Skin epidermis (tissue), 12 donors: Measurements from ENCODE around the gene AURKA.
"Not testable (repeated sequence)": the region's sequence is repeated elsewhere in the genome, so short reads cannot be mapped to it uniquely, and the experiment has no call there.

ENCODE experiments used
- H3K27ac ChIP-seq, 21 experiments: fragments of 200-600 bp; sonication (generic) in 11 of 21; one replicate each; pipeline ENCODE4 v1.5.0; 2020; ENCODE audit warnings: mild to moderate bottlenecking in 3 of 21, inconsistent platforms in 2 of 21, moderate library complexity in 2 of 21
- H3K4me3 ChIP-seq, 7 experiments: fragments of 200-600 bp; sonication (generic) in 2 of 7; one replicate each; pipeline ENCODE4 v1.5.0; 2020; ENCODE audit warnings: inconsistent platforms in 2 of 7, mild to moderate bottlenecking in 2 of 7, moderate library complexity in 1 of 7

The AURKA gene

DNA sequence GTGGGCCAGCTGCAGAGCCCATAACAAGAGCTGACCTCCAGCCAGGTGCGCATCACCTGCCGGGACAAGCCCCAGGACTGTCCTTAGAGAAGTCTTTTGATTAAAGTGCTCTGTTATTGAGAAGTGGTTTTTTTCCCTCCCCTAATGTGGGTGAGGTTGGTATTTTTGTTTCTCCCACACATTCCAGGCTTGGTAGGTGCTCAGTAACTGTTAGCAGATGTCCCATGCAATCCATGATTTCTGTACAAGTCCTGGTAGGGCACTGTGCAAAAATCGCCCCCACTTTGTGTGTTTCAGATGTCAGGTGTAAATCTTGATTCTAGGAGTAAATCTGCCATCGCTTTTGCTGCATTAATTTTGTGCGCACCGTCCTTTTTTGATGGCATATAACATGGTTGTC is 28.5 kb downstream of the AURKA start:
- no peak overlapping the region for H3K27ac ChIP-seq

DNA sequence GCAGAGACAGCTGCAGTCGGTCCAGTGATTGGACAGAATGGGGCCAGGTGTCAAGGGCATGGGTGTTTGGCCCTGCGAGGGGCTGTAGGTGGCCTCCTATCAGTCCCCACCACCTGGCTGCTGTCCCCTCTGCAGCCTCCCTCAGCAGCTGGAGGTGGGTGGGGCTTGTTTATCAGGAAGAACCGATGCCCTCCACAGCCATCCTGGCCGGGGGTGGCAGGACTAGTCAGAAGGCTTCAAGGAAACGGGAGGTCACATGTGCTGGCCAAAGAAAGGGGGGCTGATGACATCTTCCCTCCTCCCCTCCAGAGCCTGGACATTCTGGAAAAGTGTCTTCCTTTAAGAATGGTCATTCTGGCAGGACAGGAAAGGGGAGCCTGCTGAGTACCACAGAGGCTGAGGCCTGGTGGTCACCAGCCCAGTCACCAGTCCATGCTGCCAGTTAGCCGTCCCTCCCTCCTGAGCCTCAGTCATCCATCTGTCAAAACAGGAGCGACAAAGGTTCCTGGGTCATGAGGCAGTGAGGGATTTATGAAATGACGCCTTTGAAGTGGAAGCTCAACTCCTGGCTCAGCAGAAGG is 29.1 kb downstream of the AURKA start:
- Histone ChIP-seq H3K27ac (peak overlapping the region in 1 of 21 experiments; percentile 10), H3K4me3 (no peak overlapping the region)

More for the DNA sequence above, 28.5 kb downstream of the AURKA start:
- no peak overlapping the region for H3K4me3 ChIP-seq

DNA sequence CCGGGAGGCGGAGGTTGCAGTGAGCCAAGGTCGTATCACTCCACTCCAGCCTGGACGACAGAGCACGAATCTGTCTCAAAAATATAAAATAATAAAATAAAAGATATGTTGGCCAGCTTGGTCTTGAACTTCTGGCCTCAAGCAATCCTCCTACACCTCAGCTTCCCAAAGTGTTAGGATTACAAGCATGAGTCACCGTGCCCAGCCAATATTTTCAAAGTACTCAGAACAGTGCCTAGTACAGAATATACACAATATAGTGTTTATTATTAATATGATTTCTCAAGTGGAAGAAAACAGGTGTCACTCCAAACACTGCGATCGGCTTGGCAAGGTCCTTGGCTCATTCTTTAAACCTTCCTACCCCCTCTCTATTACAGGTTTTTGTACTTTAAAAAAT is 30.1 kb downstream of the AURKA start:
- no peak overlapping the region for H3K27ac ChIP-seq

DNA sequence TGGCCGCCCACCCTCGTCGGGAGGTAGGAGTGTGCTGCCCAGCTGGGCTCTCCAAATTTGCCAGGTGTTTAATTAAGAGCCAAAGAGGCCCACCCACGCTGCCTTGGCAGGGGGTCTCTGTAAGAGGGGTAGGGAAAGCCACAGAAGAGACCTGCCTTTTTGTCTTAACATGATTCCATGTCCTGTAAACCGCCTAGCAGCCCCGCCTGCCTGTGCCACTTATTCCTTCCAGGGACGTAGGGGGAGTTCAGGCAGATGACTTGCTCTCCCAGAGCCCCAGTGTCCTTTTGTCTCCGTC is 31.2 kb downstream of the AURKA start:
- Histone ChIP-seq H3K4me3 (no peak overlapping the region), H3K27ac (peak overlapping the region in 5 of 21 experiments; percentile 32 to 90 (median 87))

More for the DNA sequence above, 30.1 kb downstream of the AURKA start:
- no peak overlapping the region for H3K4me3 ChIP-seq

DNA sequence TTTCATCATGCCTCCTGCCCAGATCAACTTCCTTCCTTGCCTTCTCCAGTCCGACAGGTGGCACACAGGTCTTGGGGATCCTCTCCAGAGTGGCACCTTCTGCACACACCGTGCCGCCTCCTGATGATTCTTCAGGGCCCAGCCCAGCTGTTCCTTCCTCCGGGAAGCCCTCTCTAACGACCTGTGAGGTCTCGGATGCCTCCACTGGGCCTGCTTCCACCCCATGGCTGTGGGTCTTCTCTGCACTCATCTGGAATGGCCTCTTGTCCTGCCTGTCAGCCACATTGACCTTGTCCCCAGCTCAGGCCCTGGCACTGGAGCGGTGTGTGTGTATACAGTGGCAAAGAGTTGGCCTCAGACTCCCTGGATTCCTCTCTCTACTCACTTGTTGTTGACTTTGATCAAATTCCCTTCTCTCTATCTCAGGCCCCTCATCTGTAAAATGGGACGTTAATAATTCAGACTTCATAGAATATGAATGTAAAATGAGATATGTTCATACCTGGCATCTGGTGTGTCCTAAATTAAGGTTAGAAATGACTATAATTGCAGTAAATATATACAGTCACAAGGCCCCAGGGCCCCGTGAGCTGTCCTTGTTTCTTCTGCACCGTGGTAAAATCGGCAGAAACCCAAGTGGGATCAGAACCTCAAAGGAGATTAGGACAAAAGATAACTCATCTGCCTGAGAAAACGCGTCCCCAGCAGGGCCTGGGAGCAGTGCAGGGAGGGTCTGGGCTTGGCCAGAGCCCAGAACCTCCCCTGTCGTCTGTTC is 31.7 kb downstream of the AURKA start:
- H3K27ac ChIP-seq: peak overlapping the region in 17 of 21 experiments; percentile 70 to 94 (median 84)
- H3K4me3 ChIP-seq: peak overlapping the region; percentile 75 to 96 (median 88)

DNA sequence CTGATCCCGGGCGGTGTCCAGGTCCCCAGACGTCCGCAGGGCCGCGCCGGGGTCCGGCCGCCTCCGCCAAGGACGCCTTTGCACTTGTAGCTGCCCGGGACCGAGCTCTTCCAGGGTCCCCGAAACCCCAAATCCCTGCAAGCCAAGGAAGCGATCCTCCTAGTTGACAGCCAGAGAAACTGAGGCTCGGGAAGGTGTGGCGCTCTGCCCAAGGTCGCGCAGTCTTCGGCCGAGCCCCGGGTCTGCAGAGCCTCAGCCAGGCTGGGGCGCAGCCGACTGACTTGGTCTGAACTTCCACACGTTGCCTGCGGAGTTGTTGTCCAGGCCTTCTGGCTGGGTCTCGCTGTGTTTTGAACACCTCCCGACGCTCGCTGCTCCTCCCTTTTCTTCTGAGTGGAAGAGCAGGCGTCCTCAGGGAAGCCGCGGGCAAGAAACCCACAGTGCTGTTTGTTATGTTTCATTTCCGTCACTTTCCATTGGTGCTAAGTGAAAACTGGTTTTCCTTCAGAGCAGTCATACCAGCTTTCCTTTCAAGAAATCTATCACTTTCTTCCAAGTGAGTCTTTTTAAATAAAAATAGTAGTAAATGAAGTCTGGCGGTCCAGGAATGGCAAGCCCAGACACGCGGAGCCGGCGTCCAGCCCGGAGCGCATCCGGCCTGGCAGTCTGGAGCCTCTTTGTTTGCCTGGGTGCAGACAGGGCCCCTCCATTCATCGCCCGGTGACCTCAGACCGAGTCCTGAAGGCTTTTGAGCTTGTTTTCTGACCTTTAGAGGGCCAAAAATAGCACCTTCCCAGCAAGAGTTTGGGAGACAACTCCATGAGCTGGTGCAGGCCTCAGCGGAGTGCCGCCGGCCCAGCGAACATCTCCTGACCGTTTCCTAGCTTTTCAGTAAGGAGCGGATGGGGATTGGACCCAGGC is 32.5 kb downstream of the AURKA start:
- peak overlapping the region; percentile 37 to 94 (median 82) for H3K27ac ChIP-seq
- peak overlapping the region; percentile 75 to 96 (median 88) for H3K4me3 ChIP-seq

DNA sequence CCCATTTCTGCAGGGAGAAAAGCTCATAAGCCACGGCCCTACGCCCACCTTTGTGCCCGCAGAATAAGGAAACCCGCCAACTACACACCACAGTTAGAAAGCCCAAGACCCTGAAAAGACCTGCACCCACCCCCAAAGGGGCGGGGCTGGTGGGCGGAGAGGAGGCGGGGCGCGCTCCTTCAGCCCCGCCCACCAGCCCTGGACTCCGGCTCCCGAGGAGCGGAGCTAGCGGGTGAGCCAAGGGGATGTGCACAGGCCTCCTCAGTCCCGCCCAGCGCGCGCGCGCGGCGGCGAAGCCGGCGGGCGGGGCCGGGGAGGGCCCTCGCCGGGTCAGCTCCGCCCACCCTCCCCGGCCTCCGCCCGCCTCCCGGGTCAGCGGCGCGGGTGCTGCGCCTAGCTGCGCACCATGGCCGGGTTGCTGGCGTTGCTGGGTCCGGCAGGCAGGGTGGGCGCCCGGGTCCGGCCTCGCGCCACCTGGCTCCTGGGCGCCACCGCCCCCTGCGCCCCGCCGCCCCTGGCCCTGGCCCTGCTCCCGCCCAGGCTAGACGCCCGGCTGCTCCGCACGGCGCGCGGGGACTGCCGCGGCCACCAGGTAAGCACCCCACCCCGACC is 33.3 kb downstream of the AURKA start, which contains the start of gene FAM210B:
FAM210B (plus strand) TSS at position 375 of the 612 bp plus-strand sequence; CDS start at position 407, 32 bp downstream.
- peak within 1 kb of the TSS; percentile 37 to 94 (median 82) for H3K27ac ChIP-seq
- peak within 1 kb of the TSS; percentile 75 to 96 (median 88) for H3K4me3 ChIP-seq

DNA sequence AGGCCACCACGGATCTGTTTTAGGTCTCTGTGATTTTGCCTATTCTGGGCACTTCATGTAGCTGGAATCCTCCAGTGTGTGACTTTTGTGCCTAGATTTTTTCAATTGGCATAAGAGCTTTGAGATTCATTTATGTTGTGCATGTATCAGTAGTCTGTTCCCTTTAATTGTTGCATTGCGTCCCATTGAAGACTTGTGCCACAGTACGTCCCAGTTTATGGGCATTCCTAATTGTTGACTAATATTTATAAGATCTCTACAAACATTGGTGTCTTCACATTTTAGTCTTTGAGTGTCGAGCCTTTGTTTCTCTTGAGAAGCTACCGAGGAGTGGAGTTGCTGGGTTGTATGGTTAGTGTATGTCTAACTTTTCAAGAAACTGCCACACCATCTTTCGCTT is 33.9 kb downstream of the AURKA start:
- Histone ChIP-seq H3K27ac (no peak overlapping the region), H3K4me3 (peak overlapping the region in 2 of 7 experiments; percentile 77 to 96)

DNA sequence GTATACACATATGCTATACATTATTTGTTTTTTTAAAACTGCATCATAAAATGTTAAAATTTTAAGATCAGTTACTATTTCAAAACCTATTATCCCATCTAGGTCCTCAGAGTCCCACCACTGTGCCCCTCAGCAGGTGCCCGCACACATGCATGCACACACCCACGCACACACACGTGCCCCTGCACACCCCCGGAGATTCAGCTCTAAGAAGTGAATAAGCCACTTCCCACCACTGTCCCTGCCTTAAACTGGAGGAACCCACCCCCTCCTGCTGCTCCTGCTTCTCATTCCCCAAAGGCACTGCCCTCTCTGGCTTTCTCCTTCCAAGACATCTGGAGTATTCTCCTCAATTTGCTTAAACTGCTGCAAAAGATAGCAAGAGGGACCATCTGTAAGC is 38.7 kb downstream of the AURKA start:
- Histone ChIP-seq H3K27ac (no peak overlapping the region), H3K4me3 (no peak overlapping the region)

DNA sequence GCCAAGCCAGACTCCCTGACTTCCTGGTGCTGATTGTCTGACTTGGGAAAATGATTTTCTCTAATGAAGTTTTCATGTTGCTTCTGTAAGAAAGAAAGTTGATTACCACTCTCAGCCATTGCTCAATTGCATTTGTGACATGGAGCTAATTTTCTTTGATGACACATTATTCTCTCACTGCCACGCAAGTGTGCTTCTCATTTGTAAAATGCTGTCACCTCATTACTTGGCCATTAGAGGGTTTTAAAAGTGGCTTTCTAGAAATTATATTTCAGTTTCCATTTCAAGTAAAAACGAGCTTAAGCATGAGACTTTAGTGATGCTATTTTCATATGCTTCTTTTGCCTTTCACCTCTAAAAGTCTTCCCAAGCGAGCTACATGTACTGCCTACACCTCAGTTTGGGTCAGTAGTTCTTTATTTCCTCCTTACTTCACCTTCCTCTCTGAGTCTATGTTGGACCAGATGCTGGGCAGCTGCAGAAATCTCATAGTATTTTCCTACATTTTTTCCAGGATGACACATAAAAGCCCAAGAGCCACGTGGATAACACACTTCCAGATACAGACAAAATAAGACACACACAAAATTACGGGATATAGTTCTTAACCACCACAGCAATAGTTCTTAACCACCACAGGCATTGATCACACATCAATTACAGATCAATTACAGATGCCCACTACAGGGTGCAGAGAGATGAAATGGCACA is 39.5 kb downstream of the AURKA start:
- no peak overlapping the region for H3K4me3 ChIP-seq
- H3K27ac ChIP-seq: peak overlapping the region in 4 of 21 experiments; percentile 0 to 54 (median 43)

DNA sequence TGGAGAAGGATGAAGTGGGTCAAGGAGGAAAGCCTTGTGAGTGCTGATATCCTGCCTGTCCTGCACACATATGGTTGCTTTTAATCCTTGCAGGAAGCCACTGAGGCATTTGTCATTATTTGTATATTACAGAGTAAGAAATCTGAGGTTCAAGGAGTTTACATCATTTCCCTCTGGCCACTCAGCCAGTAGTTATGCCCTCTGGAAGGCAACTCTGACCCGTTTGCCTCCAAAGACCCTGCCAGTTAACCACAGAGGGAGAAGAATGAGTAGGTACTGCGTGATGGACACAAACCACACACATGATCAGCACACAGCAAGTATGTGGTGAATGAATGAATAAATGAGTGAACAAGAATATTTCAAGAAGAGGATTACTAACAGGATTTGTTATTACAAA is 41.2 kb downstream of the AURKA start:
- Histone ChIP-seq H3K4me3 (no peak overlapping the region), H3K27ac (no peak overlapping the region)

DNA sequence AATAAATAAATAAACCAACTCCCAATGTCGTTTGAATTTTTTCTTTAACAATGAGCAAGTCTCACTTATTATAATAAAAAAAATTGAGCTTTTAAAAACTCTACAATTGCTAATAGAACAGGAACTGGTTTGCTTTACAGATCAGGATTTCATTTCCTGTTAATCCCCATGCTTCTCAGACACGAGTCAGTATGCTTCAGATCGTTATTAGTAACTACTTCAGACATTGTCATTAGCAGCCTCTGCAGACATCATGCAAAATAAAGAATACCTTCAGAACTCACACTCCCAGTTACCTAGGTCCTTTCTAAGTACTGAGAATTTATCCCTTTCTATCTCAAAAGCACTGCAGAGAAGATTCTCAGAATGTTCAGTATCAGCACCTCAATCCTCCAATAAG is 43.3 kb downstream of the AURKA start:
- Histone ChIP-seq H3K27ac (no peak overlapping the region), H3K4me3 (no peak overlapping the region)

DNA sequence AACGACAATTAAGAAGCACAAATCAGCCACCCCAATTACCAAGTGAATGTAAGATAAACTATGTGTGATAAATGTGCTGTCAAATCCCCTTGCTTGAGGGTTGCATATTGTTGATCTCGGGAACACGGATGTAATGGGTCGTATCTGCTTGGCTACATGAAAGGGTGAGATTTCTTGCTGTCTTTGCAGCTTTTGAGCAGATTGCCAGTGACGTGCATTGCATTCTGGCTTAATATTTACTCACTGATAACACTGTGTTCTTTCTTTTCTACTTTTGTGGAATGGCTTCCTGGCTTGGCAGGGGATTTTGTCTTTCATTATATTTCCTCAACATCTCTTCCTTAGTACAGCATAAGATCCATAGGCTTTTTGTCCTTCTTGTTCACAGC is 43.7 kb downstream of the AURKA start:
- Histone ChIP-seq H3K4me3 (no peak overlapping the region), H3K27ac (no peak overlapping the region)

DNA sequence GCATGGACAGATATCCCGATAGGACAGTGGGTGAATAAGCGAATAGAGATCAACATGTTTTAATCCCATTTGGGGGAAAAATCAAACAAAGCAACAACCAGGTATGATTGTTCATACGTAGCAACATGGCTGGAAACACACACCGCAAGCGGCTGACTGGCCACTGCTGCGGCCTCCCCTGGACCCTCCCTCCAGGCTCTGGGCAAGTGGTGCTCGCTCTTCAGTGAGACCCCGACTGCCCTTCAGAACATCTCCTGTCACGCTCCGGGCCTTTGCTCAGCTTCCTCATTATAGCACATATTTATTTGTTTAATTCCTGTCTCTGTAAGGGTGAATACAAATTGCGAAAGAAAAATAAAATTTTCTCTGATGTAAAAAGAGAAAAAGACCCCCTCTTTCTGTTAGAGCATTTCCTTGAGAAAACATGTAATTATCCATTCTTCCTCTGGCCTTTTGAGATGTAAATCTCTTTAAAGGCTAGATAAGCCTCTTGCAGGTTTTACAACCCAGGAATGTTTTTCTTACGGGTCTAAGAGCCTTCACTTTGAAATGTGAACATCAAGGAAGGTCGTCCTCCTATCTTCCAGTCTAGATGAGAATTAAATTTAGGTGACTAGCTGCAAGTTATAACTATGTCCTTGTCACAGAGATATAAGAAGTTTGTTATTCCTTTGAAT is 44.2 kb downstream of the AURKA start:
- no peak overlapping the region for H3K27ac ChIP-seq
- no peak overlapping the region for H3K4me3 ChIP-seq

DNA sequence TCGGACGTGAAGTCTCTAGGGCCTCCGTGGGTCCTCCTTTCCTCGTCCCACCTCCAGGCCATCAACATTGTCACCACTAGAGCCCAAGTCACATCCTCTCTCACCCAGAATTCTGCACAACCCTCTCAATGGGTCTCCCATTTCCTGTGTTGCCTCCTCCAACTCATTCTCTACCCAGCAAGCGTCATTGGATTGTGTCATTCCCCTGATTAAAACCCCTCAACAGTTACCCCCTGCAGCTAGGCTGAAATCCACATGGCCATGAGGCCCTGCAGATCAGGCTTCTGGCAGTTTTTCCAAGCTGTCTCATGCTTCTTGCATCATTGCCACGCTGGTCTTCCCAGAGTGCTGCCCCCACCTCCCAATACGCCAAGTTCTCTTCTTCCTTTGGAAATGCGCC is 46.1 kb downstream of the AURKA start:
- no peak overlapping the region for H3K27ac ChIP-seq
- H3K4me3 ChIP-seq: no peak overlapping the region

DNA sequence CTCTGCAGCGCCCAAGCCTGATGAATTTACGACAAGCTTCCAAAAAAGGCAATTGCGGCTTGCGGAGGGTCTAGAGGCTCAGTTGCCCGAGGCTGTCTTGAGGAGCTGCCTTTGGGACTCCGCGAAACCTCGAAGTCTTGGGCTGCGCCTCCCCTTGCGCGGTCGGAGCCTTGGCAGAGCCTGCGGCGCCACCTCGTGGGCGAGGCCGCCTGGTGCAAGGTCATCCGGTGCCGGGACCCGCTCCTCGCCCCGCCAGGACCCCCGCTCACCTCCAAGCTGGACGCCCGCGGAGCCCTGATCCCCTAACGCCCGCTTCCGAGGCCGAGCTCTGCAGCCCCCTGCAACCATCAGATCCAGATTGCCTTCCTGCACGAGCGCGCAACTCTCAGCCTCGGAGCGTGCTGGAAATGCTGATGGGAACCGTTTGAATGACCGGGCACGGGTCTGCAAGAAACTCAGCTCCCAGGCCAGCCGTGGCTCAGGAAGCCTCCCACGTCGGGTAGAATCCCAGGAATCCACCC is 48.1 kb downstream of the AURKA start:
- no peak overlapping the region for H3K4me3 ChIP-seq

DNA sequence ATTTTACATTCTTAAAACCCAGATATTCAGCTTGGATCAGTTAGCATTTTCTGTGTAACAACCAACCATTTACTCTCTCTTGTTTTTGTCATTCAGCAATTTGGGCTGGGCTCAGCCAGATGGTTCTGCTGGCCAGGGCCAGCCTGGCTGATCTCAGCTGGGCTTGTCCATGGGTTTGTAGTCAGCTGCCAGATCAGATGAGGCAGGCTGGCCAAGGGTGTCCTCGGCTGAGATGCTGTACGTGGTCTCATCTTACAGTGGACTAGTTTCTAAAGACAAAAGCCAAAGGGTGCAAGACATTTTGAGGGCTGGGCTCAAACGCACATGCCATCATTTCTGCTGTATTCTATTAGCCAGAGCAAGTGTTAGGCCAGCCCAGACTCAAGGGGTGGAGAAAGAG is 49.2 kb downstream of the AURKA start:
- Histone ChIP-seq H3K4me3 (no peak overlapping the region), H3K27ac (no peak overlapping the region)

More for the DNA sequence above, 48.1 kb downstream of the AURKA start:
- no peak overlapping the region for H3K27ac ChIP-seq

DNA sequence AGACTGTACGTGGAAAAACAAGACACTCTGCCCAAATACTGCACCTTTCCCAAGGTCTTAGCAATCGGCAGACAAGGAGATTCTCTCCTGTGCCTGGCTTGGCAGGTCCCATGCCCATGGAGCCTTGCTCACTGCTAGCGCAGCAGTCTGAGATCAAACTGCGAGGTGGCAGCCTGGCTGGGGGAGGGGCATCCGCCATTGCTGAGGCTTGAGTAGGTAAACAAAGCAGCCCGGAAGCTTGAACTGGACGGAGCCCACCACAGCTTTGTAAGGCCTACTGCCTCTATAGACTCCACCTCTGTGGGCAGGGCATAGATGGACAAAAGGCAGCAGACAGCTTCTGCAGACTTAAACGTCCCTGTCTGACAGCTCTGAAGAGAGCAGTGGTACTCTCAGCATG is 55.3 kb downstream of the AURKA start:
- not testable (repeated sequence) for H3K27ac ChIP-seq

DNA sequence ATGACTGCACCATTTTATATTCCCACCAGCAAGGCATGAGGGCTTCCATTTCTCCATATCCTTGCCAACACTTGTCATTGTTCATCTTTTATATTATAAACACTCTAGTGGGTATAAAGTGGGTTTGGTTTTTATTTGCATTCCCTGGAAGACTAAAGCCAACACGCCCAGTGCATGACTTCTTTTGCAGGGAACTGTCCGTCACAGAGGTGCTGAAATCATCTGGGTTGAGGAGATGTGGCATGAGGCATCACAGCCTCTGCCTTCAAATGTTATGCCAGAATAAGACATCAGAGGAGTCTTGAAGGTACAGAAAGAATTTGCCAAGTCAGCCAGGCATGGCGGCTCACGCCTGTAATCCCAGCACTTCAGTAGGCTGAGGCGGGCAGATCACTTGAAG is 63.2 kb downstream of the AURKA start:
- Histone ChIP-seq H3K4me3 (no peak overlapping the region), H3K27ac (no peak overlapping the region)

More for the DNA sequence above, 55.3 kb downstream of the AURKA start:
- H3K4me3 ChIP-seq: not testable (repeated sequence)
